Measurements from ENCODE around the gene SLC8A3. TPM values are rescaled to one million over a fixed set of nuclear protein-coding genes. Genes with fewer than 3 reads are reported as not detected.
A peak's percentile ranks its signal among the peaks of the same experiment; 100 is the strongest.

Gene SLC8A3
- total and polyA plus RNA-seq, 2 of the 13 experiments (the other 11 are each of a cell fraction or from before 2014, with no cell fraction given), result 0.01 to 0.02 TPM

- TF ChIP-seq ZGPAT (CRISPR knock-in tag; IDR thresholded peaks at IDR 0.05) (peak; percentile 50; the same call in 1 of the 2 replicates), RARA (CRISPR knock-in tag; IDR thresholded peaks at IDR 0.05) (peak; percentile 25; the same call in 1 of the 2 replicates), ZNF574 (CRISPR knock-in tag; IDR thresholded peaks at IDR 0.05) (no peak), MXD4 (CRISPR knock-in tag; IDR thresholded peaks at IDR 0.05) (peak; percentile 48; the same call in 1 of the 2 replicates), WIZ (CRISPR knock-in tag; IDR thresholded peaks at IDR 0.05) (peak; percentile 54; the same call in 1 of the 2 replicates), GFI1 (CRISPR knock-in tag; IDR thresholded peaks at IDR 0.05; ENCODE audit: borderline replicate concordance) (peak; percentile 47; the same call in 1 of the 2 replicates), NR2F1 (CRISPR knock-in tag; IDR thresholded peaks at IDR 0.05) (0 out of 4 replicates have a peak, but pooled peaks of 1 of the 2 experiments have one; percentile 5), ZNF362 (CRISPR knock-in tag; IDR thresholded peaks at IDR 0.05; ENCODE audit: borderline replicate concordance) (no peak), FOXA3 (CRISPR knock-in tag; IDR thresholded peaks at IDR 0.05) (peak; percentile 63), MTERF4 (CRISPR knock-in tag; IDR thresholded peaks at IDR 0.05) (no peak), ZBTB7B (CRISPR knock-in tag; IDR thresholded peaks at IDR 0.05) (peak; percentile 62; the same call in 1 of the 2 replicates), STAG1 (CRISPR knock-in tag; IDR thresholded peaks at IDR 0.05) (peak; percentile 95), KLF11 (CRISPR knock-in tag; IDR thresholded peaks at IDR 0.05) (0 out of 2 replicates have a peak, but pooled peaks have one; percentile 40), ZBTB1 (CRISPR knock-in tag; IDR thresholded peaks at IDR 0.05; ENCODE audit: borderline replicate concordance) (no peak), MAX (IDR thresholded peaks at IDR 0.05) (peak; percentile 33; the same call in 1 of the 2 replicates), ZBTB33 (CRISPR knock-in tag; IDR thresholded peaks at IDR 0.05) (peak; percentile 22; the same call in 1 of the 2 replicates), ZBTB25 (CRISPR knock-in tag; IDR thresholded peaks at IDR 0.05) (peak; percentile 73; the same call in 1 of the 2 replicates), IKZF4 (CRISPR knock-in tag; IDR thresholded peaks at IDR 0.05; ENCODE audit: borderline replicate concordance, low read depth, not compliant biosample characterization) (no peak), BHLHE40 (IDR thresholded peaks at IDR 0.05; ENCODE audit: low read length) (peak; percentile 15; the same call in 1 of the 2 replicates)
Observed at GRCh38 chr14:70073924-70074566, 114.7 kb downstream of the SLC8A3 start (continued).
